Measurements from ENCODE around the gene LSAMP.

GRCh38 chr3:116354382-116354781 is 90.9 kb downstream of the LSAMP start:
- no peak for TF ChIP-seq CREM (IDR thresholded peaks at IDR 0.05)
- no peak for TF ChIP-seq CREM (CRISPR knock-in tag; IDR thresholded peaks at IDR 0.05)
- no peak for TF ChIP-seq ZNF232 (CRISPR knock-in tag; IDR thresholded peaks at IDR 0.05; ENCODE audit: borderline replicate concordance)
- TF ChIP-seq POLR2A (IDR thresholded peaks at IDR 0.05; ENCODE audit: insufficient read depth in 1 of 2, low read depth in 2 of 2, low read length in 2 of 2): no peak
- TF ChIP-seq JUN (CRISPR knock-in tag; IDR thresholded peaks at IDR 0.05): no peak
- no peak for TF ChIP-seq TBL1XR1 (IDR thresholded peaks at IDR 0.05; ENCODE audit: borderline replicate concordance, low read length, partially characterized antibody)
- TF ChIP-seq ETV6 (CRISPR knock-in tag; conservative IDR thresholded peaks at IDR 0.05): no peak

Measured in HepG2 (cell line).